CD4-positive, alpha-beta T cell treated with Interleukin-2 at 100 ng/mL for 4 hours (primary cell): ENCODE data around the gene TMEM234.
A peak's percentile ranks its signal among the peaks of the same experiment; 100 is the strongest.
"Not testable (repeated sequence)": the region's sequence is repeated elsewhere in the genome, so short reads cannot be mapped to it uniquely, and the experiment has no call there.

Experiments
- DNase-seq: peaks from one replicate; pipeline ENCODE4 v3.0.0-alpha.2; 2020; ENCODE audit warnings: low spot score

Gene TMEM234

DNA sequence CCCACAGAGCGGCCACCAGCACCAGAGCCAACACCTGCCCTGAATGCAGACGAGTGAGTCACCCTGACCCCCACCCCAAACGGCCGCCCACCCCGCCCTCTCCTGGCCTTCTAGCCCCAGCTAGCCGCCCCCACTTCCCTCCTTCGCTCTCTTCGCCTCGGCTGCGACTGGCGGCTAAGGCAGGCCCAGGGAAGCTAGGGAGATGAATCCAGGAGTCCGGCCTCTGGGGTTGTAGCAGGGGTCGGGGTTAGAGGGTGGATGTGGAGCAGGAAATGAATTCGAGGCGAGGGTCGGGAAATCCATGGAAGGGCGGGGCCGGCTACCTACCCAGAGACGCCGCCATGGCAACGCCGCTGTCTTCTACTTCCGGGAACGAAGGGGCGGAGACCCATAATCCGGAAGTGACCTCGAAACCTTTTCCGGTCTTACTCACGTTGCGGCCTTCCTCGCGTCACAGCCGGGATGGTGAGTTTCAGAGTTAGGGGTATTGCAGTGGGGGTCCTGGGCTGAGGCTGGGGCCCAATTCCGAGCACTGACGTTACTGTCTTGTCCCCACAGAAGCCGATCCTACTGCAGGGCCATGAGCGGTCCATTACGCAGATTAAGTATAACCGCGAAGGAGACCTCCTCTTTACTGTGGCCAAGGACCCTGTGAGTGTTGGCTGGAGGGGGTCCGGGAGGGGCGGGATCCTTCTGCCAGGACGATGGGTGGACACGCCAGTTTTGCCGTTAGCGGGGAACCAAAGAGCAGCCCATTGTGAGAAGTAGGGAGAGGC is at the start of gene TMEM234, which contains the start of gene EIF3I:
TSS of gene TMEM234 (minus strand) at position 374 of the 776 bp plus-strand sequence. CDS start at position 343, 31 bp downstream.
TSS of gene EIF3I (plus strand) at position 428 of the 776 bp plus-strand sequence. CDS start at position 463, 35 bp downstream.
- peak; percentile 93 for DNase-seq

- no peak for DNase-seq
Measured at GRCh38 chr1:32269744-32270143, 47.6 kb upstream of the TMEM234 start.

DNA sequence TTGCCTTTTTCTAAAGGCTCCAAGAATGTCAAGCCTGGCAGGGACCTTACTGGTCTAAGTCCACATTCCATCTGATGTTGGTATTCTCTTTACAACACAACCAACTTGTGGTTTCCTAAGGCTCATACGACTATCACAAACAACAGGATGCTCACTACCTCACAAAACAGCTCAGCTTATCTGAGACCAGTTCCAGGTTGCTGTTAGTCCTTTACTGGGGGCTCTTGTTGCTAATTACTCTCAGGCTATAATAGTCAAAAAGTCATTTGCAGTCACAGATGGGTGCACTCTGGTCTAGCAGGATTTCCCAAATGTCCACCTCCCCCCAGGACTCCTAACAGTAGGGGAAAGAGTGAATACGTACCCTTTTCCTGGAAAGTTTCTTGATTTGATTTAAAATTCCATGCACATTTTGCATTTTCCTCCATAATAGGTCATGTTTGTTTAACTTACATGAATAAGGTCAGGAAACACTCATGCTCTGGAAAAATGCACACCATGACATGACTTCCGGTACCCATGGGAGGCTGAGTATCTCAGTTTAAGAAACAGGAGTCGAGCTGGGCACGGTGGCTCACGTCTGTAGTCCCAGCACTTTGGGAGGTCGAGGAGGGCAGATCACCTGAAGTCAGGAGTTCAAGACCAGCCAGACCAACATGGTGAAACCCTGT is 44.9 kb upstream of the TMEM234 start:
- no peak for DNase-seq

- DNase-seq, result no peak
Measured at GRCh38 chr1:32265846-32266245, 43.7 kb upstream of the TMEM234 start.

- peak; percentile 20 for DNase-seq
Measured at GRCh38 chr1:32263744-32264143, 41.6 kb upstream of the TMEM234 start.

DNA sequence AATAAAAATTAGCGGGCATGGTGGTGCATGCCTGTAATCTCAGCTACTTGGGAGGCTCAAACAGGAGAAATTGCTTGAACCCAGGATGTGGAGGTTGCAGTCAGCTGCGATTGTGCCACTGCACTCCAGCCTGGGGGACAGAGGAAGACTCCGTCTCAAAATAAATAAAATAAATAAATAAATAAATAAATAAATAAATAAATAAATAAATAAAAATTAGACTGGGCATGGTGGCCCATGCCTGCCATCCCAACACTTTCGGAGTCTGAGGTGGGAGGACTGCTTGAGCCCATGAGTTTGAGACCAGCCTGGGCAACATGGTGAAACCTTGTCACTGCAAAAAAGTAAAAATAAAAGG is 41.1 kb upstream of the TMEM234 start:
- DNase-seq, result not testable (repeated sequence)

- no peak for DNase-seq
Measured at GRCh38 chr1:32257227-32257508, 35.0 kb upstream of the TMEM234 start.

- peak; percentile 42 for DNase-seq
Measured at GRCh38 chr1:32256473-32257226, 34.5 kb upstream of the TMEM234 start.

DNA sequence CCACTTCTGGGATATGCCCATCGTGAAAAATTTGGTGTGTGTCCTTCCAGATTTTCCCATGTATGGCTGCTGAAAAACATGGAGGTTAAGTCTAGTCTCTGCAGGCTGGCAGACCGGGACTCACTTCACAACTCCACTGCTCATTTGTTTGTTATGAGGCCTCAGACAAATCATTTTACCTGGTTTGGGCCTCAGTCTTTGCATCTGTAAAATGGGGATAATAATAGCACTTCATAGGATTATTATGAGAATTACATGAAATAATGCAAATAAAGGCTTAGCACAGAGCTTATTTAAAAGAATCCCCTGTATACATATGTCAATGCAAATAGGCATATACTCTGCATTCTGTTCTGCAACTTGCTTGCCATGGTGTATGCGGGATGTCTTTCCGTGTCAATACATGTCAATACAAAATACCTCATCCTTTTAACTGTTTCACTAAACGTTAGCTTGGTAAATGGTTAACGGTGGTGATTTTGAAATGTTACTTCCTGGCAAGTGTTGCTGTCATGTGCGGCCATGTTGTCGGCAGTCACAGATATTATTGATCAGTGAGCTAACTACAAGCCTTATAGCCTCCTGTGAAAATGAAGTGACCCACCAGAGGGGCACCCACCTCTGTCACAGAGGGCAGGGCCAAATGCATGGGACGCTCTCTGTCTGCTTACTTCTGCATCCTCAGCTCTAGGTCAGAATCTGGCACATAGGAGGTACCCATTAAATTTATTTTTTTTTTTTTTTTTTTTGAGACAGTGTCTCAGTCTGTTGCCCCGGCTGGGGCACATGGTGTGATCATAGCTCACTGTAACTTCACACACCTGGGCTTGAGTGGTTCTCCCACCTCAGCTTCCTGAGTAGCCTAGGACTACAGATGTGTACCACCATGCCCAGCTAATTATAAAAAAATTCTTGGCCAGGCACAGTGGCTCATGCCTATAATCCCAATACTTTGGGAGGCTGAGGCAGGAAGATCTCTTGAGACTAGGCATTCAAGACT is 33.2 kb upstream of the TMEM234 start:
- DNase-seq, result peak; percentile 35

GRCh38 chr1:32250893-32251716 is 29.0 kb upstream of the TMEM234 start, which contains the start of gene LCK:
Gene LCK, plus strand, starts transcription at chr1:32251265. Its CDS starts 23,065 bp downstream, at chr1:32274330.
- peak; percentile 56 for DNase-seq

- DNase-seq, result peak; percentile 90
Measured at GRCh38 chr1:32249831-32250525, 27.8 kb upstream of the TMEM234 start.

DNA sequence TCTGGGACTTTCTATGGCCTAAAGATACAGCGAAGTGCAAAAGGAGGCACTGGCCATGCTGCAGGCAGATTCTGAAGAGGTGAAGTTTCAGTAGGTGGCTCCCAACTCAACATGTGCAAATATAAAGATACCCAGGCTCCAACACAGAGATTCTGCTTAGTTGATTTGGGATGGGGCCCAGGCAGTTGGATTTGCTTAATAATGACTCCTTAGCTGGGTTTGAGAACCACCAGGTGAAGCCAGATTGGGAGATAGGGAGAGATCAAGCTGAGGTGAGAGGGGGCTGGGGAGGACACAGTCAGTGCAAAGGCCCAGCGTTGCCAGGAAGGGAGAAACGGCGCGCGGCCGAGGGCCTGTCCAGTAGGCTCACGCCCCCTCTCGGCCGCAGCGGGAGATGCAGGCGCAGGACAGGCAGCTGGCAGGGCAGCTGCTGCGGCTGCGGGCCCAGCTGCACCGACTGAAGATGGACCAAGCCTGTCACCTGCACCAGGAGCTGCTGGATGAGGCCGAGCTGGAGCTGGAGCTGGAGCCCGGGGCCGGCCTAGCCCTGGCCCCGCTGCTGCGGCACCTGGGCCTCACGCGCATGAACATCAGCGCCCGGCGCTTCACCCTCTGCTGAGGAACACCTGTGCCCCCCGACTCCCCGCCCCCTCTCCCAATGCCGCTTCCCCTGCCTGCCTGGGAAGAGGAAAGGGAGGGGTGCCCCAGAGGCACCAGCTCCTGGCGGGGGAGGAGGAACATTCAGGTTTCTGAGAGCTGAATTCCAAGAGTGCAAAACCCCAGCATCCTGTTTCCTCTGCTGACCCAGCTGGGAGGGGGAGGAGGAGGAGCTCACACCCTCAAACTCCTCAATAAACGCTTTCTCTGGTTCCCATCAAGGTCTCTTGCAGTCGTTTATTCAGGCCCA is 26.1 kb upstream of the TMEM234 start:
- peak; percentile 78 for DNase-seq

GRCh38 chr1:32247452-32247851 is 25.3 kb upstream of the TMEM234 start:
- no peak for DNase-seq

- DNase-seq, result no peak
Measured at GRCh38 chr1:32246888-32247273, 24.7 kb upstream of the TMEM234 start, which contains the start of gene FAM167B. Gene FAM167B, plus strand, starts transcription at chr1:32247222. Its CDS starts 200 bp downstream, at chr1:32247422.

GRCh38 chr1:32242341-32242851 is 20.2 kb upstream of the TMEM234 start:
- DNase-seq, result no peak

DNA sequence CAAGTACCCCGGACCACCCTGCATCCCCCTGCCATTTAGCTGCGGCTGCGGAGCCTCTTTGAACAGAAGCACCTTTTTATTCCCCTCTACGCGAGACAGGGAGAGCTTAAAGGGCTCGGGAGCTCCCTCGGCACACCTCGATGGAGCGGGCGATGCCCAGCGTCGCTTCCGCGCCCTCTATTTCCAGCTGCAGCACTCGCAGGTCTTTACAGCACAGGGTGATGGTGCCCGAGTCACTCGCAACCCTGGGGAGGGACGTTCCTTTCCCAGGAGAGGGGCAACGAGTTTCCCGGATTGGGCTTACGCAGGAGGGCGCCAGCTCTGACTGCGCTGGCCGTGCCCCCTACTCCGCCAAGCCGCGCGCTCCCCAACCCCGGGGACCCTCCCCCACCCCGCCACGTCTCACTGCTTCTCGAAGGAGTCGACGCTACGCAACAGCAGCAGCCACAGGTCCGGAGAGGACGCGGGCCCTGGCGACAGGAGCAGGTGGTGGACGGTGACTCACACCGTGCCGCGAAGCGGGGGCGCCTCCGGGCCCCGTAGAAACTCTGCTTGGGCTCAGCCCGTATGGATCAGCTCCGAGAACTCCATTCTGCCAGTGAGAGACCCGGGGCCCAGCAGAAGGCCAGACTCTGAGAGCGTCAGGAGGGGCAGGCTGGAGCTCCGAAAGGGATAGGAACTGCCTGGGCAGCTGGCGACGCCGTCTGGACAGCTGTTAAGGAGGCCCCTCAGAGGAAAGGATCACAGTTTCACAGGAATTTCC is 19.0 kb upstream of the TMEM234 start:
- peak; percentile 38 for DNase-seq

DNA sequence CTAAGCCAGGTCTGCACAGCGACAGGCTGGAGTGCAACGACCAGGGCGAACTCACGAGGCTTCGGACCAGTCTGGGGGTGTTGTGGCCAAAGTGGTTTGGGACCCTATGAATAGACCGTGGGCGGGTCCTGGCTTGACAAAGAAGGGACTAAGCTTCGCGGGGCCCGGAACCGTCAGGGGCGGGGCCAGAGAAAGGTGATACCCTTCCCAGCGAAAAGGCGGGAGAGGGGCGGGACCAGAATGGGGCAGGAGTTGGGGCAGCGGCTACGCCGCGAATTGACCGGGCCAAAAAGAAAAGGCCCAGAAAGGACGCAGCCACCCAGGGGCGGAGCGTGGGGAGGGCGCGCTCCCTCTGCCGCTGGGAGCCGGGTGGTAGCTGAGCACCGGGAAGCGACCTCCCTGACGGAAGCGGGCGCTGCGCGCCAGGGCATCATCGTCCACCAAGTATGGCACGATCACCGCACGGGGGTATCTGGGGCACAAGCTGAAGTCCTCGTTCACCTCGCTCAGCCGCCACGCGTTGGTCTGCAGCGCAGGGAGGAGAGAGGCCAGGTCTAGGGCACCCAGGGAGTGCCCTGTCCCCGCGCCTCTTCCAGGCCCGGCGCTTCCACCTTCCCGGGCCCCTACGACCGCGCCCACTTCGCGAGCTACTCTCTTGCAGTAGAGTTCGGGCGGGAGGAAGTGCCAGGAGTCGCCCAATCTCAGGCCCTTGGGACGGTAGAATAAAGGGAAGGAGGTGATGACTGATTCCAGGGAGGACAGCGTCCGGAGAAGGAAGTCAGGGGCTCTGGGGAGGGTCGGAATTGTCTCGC is 18.2 kb upstream of the TMEM234 start:
- DNase-seq, result peak; percentile 63
